Karpas-422 (cell line): ENCODE results near the gene SEL1L3. TPM values are rescaled to one million over a fixed set of nuclear protein-coding genes. Genes with fewer than 3 reads are reported as not detected.
A peak's percentile ranks its signal among the peaks of the same experiment; 100 is the strongest.
"Not testable (repeated sequence)": the region's sequence is repeated elsewhere in the genome, so short reads cannot be mapped to it uniquely, and the experiment has no call there.

Experiments
- DNase-seq: peaks from one replicate; pipeline ENCODE4 v3.0.0-alpha.2; 2015
- H2AFZ ChIP-seq: fragments of 200-600 bp; sonication (generic); 2 replicates; pipeline ENCODE4 v1.6.1; 2014; ENCODE audit warnings: antibody characterized with exemption, low read length, mixed read lengths
- H3K27ac ChIP-seq: fragments of 200-600 bp; sonication (generic); 2 replicates; pipeline ENCODE4 v1.5.1; 2014; ENCODE audit warnings: mild to moderate bottlenecking, low read length, moderate library complexity
- H3K27me3 ChIP-seq: fragments of 200-600 bp; sonication (generic); 2 replicates; pipeline ENCODE4 v1.6.1; 2014; ENCODE audit warnings: low read length, mixed read lengths
- H3K36me3 ChIP-seq: fragments of 200-600 bp; sonication (generic); 2 replicates; pipeline ENCODE4 v1.6.1; 2014; ENCODE audit warnings: low read length, mixed read lengths; ENCODE audit not compliant: insufficient read depth
- H3K4me1 ChIP-seq: fragments of 200-600 bp; sonication (generic); 2 replicates; pipeline ENCODE4 v1.6.1; 2014; ENCODE audit warnings: mild to moderate bottlenecking, low read length, mixed read lengths
- H3K4me2 ChIP-seq: fragments of 200-600 bp; sonication (generic); 2 replicates; pipeline ENCODE4 v1.6.1; 2014; ENCODE audit warnings: low read length, low read depth, mild to moderate bottlenecking; ENCODE audit not compliant: poor library complexity, severe bottlenecking
- H3K4me3 ChIP-seq: fragments of 200-600 bp; sonication (generic); 2 replicates; pipeline ENCODE4 v1.5.1; 2014; ENCODE audit warnings: mild to moderate bottlenecking, antibody characterized with exemption, low read length, mixed read lengths
- H3K79me2 ChIP-seq: fragments of 200-600 bp; sonication (generic); 2 replicates; pipeline ENCODE4 v1.6.1; 2014; ENCODE audit warnings: mild to moderate bottlenecking, low read length, mixed read lengths
- H3K9ac ChIP-seq: fragments of 200-600 bp; sonication (generic); 2 replicates; pipeline ENCODE4 v1.6.0; 2014; ENCODE audit warnings: low read length
- H3K9me2 ChIP-seq: fragments of 200-600 bp; sonication (generic), shearing (Covaris generic); replicated peaks from 2 replicates; pipeline ENCODE4 v1.6.0; 2014; ENCODE audit warnings: mild to moderate bottlenecking, low read length, moderate library complexity; ENCODE audit not compliant: insufficient read depth
- H3K9me3 ChIP-seq: fragments of 300-700, 200-600 bp; sonication (generic); 2 replicates; pipeline ENCODE4 v1.6.1; 2014; ENCODE audit warnings: low read length, mixed read lengths
- H4K20me1 ChIP-seq: fragments of 200-600 bp; sonication (generic); 2 replicates; pipeline ENCODE4 v1.6.1; 2014; ENCODE audit warnings: mild to moderate bottlenecking, antibody characterized with exemption, low read length, low read depth; ENCODE audit not compliant: insufficient read depth
- total RNA-seq: library from RNA; depleted of rRNA; stranded (reverse); fragments of >200 nt; shearing (Covaris generic); gene quantifications from 2 replicates; pipeline ENCODE4 v1.2.3, GENCODE V29; 2014; ENCODE audit warnings: low replicate concordance; rRNA removed

Gene SEL1L3
- total RNA-seq, result 222 and 271 TPM in 2 replicates

DNA sequence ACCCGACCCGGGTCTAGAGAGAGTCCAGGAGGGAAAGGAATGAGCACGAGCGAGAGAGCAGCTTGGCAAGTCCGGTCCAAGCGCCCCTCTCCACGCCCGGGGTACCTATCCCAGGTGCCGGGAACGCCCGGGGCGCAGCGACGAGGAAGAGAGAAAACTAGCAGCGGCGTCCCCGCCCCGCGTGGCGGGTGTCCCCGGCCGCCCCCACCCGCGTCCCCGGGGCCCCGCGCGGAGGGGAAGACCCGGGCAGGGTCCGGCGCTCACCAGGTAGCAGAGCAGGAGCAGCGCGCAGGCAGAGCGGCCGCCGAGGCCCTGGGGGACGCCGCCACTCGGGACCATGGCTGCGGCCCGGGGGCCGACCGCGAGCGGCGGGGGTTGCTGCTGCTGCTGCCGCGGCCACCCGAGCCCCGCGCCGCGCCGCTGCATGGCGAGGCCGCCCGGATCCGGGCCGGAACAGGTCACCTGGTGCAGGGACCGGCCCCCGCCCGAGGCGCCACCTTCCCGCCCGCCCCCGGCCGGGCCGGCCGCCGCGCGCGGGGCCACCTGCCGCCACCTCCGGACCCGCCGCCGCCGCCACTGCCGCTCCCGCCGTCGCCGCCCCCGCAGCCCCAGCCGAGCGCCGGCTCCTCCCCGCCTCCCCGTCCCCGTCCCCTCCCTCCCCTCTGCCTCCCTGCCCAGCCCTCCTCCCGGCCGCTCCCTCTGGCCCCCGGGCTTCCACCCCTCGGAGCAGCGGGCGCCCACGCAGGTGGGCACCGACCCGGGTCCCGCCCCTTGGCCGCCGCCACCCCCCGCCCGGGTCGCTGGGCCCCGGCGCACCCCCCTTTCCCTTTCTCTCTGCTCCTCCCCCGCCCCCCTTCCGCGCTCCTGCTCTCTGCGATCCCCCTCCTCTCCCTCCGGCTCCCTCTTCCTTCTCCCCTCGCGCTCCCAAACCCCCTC is at the start of gene SEL1L3:
Gene SEL1L3 (minus strand): TSS at position 578 of the 936 bp plus-strand sequence. CDS start 152 bp downstream, at position 426.
- H3K36me3 ChIP-seq, result peaks cover 21% of the 10 kb centered on the region
- peak within 1 kb of the TSS; percentile 80 for H3K4me3 ChIP-seq
- peaks cover 6% of the 10 kb centered on the region; the same call in 1 of the 2 replicates for H4K20me1 ChIP-seq
- H3K9ac ChIP-seq, result peak within 1 kb of the TSS; percentile 86
- H3K9me3 ChIP-seq, result no peaks in the 10 kb centered on the region
- H3K4me1 ChIP-seq, result peaks cover 85% of the 10 kb centered on the region
- DNase-seq, result peak; percentile 81
- H2AFZ ChIP-seq, result peak within 1 kb of the TSS; percentile 31; the same call in 1 of the 2 replicates
- peak within 1 kb of the TSS; percentile 99 for H3K4me2 ChIP-seq
- H3K9me2 ChIP-seq, result no peaks in the 10 kb centered on the region
- H3K27me3 ChIP-seq, result no peaks in the 10 kb centered on the region
- peaks cover 48% of the 10 kb centered on the region for H3K79me2 ChIP-seq
- H3K27ac ChIP-seq, result peak within 1 kb of the TSS; percentile 94

DNA sequence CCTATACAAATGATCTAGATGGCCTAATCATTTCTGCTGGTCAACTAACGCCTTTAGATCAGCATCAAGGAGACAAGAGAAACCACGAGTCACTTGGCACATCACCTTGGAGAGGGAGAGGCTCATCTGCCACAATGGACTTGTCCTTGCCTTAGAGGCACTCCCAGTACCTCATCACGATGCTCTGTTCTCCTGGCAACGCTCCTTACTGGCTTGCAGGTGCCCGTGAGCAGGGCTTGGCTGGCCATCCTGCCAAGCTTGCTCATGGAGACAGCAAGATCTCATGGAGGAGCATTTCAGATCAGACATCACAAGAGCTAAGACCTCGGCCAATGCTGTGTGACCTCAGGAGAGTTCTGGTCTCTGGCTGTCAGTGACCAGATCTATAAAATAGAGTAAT is 48.6 kb upstream of the SEL1L3 start:
- H3K36me3 ChIP-seq, result no peaks in the 10 kb centered on the region
- H4K20me1 ChIP-seq, result no peaks in the 10 kb centered on the region
- no peaks in the 10 kb centered on the region for H3K9me2 ChIP-seq
- no peak for DNase-seq
- peaks cover 27% of the 10 kb centered on the region for H3K4me1 ChIP-seq
- H3K9ac ChIP-seq, result no peak overlapping the region
- no peaks in the 10 kb centered on the region for H3K27me3 ChIP-seq
- H2AFZ ChIP-seq, result no peak overlapping the region
- H3K79me2 ChIP-seq, result peaks cover 17% of the 10 kb centered on the region
- H3K4me2 ChIP-seq, result no peak overlapping the region
- H3K4me3 ChIP-seq, result no peak overlapping the region
- no peak overlapping the region for H3K27ac ChIP-seq
- H3K9me3 ChIP-seq, result no peaks in the 10 kb centered on the region

DNA sequence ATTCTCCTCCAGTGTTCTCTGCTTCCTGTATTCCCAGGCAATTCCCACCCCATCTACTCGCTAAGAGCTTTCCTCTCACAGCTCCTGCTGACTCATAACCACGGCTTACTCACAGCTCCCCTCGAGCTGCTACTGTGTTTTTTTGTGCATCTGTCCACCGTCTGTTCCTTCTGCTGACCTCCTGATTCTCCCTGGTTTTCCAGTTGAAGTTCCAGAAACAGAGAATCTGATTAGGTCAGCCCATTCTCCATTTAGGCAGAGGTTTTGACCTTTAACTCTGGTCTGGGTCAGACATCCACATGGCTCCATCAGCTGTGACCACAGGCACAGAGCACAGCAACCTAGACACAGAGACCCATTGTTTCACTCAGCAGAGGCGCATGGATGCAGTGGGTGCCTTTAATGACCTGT is 45.7 kb upstream of the SEL1L3 start:
- Histone ChIP-seq H3K27ac (no peak overlapping the region), H3K79me2 (no peaks in the 10 kb centered on the region), H3K4me1 (peaks cover 25% of the 10 kb centered on the region), H3K4me2 (no peak overlapping the region), H3K9ac (no peak overlapping the region), H3K27me3 (no peaks in the 10 kb centered on the region), H3K9me2 (no peaks in the 10 kb centered on the region), H3K4me3 (no peak overlapping the region), H4K20me1 (no peaks in the 10 kb centered on the region), H3K36me3 (no peaks in the 10 kb centered on the region), H2AFZ (no peak overlapping the region), H3K9me3 (no peaks in the 10 kb centered on the region)
- no peak for DNase-seq

DNA sequence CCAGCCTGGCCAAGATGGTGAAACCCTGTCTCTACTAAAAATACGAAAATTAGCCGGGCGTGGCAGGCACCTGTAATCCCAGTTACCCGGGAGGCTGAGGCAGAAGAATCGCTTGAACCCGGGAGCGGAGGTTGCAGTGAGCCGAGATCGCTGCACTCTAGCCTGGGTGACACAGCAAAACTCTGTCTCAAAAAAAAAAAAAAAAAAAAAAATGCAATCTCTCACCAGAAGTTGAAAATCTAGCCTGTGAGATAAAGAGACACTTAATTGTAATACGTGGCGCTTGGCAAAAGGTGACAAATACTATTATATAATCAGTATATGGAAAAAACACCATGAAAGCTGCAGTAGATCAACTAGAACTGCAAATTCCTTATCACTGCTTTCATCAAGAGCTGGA is 43.3 kb upstream of the SEL1L3 start:
- not testable (repeated sequence) for H3K9me2 ChIP-seq, H3K27ac ChIP-seq, H3K79me2 ChIP-seq, H3K36me3 ChIP-seq, H2AFZ ChIP-seq, H3K4me3 ChIP-seq, H3K4me2 ChIP-seq, H3K27me3 ChIP-seq, DNase-seq, H3K9me3 ChIP-seq, H4K20me1 ChIP-seq, H3K9ac ChIP-seq
- H3K4me1 ChIP-seq, result peaks cover 17% of the 10 kb centered on the region

DNA sequence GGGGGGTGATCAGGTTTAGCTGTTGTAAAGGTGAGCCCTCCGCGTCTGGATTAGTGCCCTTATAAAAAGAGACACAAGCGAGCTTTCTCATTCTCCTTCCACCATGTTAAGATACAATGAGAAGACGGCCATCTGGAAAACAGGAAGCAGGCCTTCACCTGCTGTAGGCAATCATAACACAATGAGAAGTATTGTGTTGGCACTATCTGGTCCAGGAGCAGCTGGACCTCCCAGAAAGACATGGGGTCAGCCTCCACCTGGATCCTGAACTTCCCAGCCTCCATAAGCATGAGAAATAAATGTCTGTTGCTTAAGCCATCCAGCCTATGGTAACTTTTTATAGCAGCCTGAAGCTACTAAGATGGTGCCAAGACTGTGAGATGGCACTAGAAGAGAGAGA is 42.6 kb upstream of the SEL1L3 start:
- Histone ChIP-seq H3K27ac (no peak overlapping the region), H4K20me1 (no peaks in the 10 kb centered on the region), H3K79me2 (no peaks in the 10 kb centered on the region), H3K27me3 (no peaks in the 10 kb centered on the region), H3K4me1 (peaks cover 21% of the 10 kb centered on the region), H3K4me3 (no peak overlapping the region), H3K36me3 (no peaks in the 10 kb centered on the region), H2AFZ (no peak overlapping the region), H3K9ac (no peak overlapping the region), H3K4me2 (no peak overlapping the region), H3K9me2 (no peaks in the 10 kb centered on the region), H3K9me3 (no peaks in the 10 kb centered on the region)
- DNase-seq, result no peak

DNA sequence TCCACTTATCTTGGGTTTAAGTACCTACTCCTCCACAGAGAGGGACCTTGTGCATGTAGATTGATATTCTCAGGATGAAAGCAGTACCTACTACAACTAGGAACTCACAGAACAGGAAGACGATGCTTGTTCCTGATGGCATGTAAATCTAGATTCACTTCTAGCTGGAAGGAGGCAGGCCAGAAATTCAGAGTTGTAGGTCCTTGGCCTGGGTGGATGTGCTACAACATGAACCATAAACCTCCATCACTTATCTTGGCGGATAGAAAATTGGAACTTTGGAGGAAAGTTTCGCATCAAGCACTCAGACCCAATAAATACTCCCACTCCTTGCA is 41.9 kb upstream of the SEL1L3 start:
- Histone ChIP-seq H3K27me3 (no peaks in the 10 kb centered on the region), H3K27ac (no peak overlapping the region)

DNA sequence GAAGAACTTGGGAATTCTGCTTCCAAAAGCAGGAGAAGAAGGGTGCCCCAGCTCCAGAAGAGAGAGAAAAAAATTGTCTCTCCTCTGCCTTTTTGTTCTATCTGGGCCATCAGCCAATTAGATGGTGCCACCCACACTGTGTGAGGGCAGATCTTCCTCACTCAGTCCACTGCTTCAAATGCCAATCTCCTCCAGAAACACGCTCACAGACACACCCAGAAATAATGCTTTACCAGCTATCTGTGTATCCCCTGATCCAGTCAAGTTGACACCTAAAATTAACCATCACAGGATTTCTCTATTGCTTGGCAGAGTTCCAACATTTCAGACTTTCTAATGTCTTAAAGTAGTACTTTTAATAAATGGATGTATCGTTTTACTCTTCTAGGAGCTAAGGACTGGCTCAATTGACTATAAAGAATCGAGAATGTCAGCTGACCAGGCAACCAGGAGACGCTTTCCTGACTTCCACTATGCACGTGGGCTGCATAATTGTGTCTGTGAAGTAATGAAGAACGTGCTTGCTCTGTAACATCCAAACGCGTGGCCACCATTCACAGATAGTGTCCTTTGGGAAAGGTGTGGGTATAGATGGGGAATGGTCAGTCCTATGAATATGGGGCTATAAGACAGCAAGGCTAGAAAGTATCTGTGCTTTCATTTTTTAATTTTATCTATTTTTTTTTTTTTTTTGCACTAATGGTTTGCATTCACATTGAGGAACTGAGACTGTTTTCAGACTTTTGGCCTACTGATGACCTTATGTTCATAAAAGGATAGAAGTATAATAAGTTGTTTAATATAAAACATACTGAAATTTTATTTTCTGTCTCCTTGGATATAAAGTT is 41.3 kb upstream of the SEL1L3 start:
- Histone ChIP-seq H3K79me2 (no peaks in the 10 kb centered on the region), H3K9me2 (no peaks in the 10 kb centered on the region), H3K4me1 (peaks cover 33% of the 10 kb centered on the region), H2AFZ (no peak overlapping the region), H3K27ac (no peak overlapping the region), H3K9me3 (no peaks in the 10 kb centered on the region), H3K36me3 (no peaks in the 10 kb centered on the region; the same call in 1 of the 2 replicates), H3K27me3 (no peaks in the 10 kb centered on the region), H3K9ac (no peak overlapping the region), H3K4me2 (peak overlapping the region; percentile 18), H4K20me1 (no peaks in the 10 kb centered on the region), H3K4me3 (no peak overlapping the region)
- DNase-seq, result peak; percentile 55

More for the DNA sequence above, 41.9 kb upstream of the SEL1L3 start:
- Histone ChIP-seq H3K9me3 (no peaks in the 10 kb centered on the region), H3K9ac (no peak overlapping the region), H3K79me2 (no peaks in the 10 kb centered on the region), H3K4me1 (peaks cover 28% of the 10 kb centered on the region), H3K4me2 (peak overlapping the region; percentile 18), H4K20me1 (no peaks in the 10 kb centered on the region), H3K4me3 (no peak overlapping the region), H3K36me3 (no peaks in the 10 kb centered on the region), H2AFZ (no peak overlapping the region), H3K9me2 (no peaks in the 10 kb centered on the region)
- peak; percentile 58 for DNase-seq

DNA sequence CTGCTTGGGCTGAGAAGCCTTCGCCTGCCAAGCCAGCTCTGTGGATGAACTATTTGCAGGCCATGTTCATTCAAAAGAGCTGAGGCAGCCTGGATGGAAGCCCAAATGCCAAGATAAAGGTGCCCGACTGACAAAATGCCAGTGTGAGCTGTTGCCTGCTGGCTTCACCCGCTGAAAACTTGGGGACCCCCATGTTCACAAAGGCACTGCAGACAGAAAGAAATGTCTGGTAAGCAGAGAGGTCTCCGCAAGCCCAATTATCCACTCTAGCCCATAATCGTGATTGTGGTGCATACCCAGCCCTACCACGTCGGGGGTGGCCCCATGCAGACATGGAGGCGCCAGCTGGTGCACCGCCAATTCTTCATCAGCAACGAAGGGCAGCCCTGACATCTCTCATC is 38.2 kb upstream of the SEL1L3 start:
- H4K20me1 ChIP-seq, result no peaks in the 10 kb centered on the region
- no peak overlapping the region for H3K27ac ChIP-seq
- H3K4me1 ChIP-seq, result peaks cover 41% of the 10 kb centered on the region
- DNase-seq, result no peak
- no peaks in the 10 kb centered on the region for H3K9me3 ChIP-seq
- H2AFZ ChIP-seq, result no peak overlapping the region
- no peaks in the 10 kb centered on the region; the same call in 1 of the 2 replicates for H3K36me3 ChIP-seq
- H3K9ac ChIP-seq, result no peak overlapping the region
- no peaks in the 10 kb centered on the region for H3K79me2 ChIP-seq
- no peak overlapping the region for H3K4me3 ChIP-seq
- H3K4me2 ChIP-seq, result no peak overlapping the region
- H3K27me3 ChIP-seq, result no peaks in the 10 kb centered on the region
- no peaks in the 10 kb centered on the region for H3K9me2 ChIP-seq
